Left renal cortex interstitium (tissue), 4 donors: ENCODE results near the gene GLB1L2. TPM values are rescaled to one million over a fixed set of nuclear protein-coding genes. Genes with fewer than 3 reads are reported as not detected.

ENCODE experiments used
- DNase-seq, 4 donors: peaks; one replicate each; pipeline ENCODE4 v3.0.0-alpha.2; 2013; ENCODE audit warnings: low read depth in 4 of 4, low spot score in 2 of 4, missing footprints in 1 of 4
- polyA plus RNA-seq, 4 donors: library from polyadenylated mRNA; unstranded; fragments of 120-200 nt; gene quantifications; one replicate each; pipeline ENCODE4 v1.2.1, GENCODE V29; 2013; ENCODE audit not compliant: insufficient read length in 4 of 4

The GLB1L2 gene
- polyA plus RNA-seq, 4 donors: 21.0 to 22.6 (median 21.5) TPM

DNA sequence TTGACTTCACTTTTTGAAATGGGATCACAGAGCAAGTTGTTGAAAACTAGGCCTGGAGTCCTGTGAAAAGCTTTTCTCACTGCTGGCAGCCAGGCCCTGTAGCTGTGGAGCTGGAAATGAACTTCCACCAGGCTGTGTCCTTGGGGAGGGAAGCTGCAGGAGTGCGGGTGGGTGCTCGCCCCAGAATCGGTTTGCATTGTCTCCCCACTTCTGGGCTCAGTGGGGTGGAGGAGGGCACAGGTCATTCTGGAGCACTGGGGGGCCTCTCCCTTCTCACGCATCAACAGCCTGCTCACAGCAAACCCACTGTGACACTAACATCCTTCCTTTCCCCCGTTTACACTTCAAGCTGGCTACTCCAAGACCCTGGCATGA lies 15.2 kb downstream of the GLB1L2 start:
- no peak for DNase-seq

DNA sequence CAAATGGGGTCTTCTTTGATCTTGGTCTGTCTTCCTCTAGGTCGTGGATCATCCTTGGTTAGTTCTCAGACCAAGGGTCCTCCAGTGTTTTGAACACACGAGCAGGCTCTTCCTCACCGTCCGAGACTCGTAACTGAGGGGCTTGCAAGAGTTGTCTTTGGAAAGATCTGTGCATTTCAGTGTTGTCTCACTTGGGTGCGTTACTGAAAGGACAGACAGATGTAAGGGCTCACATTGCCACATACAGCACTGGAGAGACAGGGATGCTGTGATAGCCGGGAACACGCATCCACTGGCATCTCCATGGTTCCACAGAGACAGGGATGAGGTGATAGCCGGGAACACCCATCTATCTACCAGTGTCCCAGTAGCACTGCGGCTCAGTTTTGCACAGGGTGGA lies 15.7 kb downstream of the GLB1L2 start:
- no peak for DNase-seq

DNA sequence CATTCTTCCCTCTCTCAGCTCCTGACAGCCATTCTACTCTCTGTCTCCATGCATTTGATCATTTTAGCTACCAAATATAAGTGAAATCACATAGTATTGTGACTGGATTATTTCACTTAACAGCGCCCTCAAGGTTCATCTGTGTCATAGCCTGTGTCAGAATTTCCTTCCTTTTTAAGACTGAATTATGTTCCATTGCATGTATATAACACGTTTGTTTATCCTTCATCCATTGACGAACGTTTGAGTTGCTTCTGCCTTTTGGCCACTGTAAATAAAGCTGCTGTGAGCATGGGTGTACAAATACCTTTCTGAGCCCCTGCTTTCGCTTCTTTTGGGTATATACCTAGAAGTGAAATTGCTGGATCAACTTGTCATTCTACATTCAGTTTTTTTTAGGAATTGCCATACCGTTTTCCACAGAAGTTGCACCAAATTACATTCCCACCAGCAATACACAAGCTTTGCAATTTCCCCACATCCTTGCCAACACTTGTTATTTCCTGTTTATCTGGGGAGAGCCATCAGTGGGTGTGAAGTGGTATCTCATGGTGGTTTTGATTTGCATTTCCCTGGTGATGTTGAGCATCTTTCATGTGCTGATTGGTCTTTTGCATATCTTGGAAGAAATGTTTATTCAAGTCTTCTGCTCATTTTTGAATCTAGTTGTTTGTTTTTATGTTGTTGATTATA lies 17.5 kb downstream of the GLB1L2 start:
- no peak for DNase-seq

- no peak for DNase-seq
These were observed 18.1 kb downstream of the GLB1L2 start for GRCh38 chr11:134349802-134350355.

- no peak for DNase-seq
These were observed 18.6 kb downstream of the GLB1L2 start for GRCh38 chr11:134350381-134350780.

GRCh38 chr11:134352111-134352510 lies 20.3 kb downstream of the GLB1L2 start:
- DNase-seq: no peak

DNA sequence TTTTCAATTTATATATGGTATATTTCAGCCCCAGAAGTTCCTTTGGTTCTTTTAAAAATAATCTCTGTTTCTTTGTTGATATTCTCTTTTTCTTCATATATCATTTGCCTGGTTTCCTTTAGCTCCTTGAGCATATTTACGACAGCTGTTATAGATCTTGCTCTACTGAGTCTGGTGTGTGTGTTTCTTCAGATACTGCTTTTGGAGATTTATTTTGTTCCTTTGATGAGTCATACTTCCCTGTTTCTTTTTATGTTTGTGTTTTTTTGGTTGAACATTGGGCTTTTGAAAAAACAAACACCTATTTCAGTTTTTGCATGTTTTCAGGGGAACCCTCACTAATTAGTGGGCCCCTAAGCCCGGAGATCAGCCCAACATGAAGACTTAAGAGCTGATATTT lies 23.3 kb downstream of the GLB1L2 start:
- DNase-seq: no peak

DNA sequence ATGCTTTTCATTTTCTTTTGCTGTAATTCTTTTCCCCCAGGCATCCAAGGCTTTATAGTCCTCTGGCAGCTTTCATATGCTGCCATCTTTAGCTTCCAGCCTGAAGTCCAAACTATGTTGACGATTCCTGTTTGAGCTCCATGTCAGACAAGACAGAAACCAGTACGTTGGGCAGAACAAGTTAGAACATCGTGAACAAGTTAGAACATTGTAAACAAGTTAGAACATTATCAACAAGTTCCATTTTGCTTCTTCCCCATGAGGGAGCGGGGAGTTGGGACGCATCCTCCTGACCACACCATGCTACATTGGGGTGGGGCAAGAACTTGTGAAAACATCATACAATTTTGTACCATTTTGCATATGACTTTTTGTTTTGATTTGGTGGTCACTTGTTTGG lies 23.9 kb downstream of the GLB1L2 start:
- no peak for DNase-seq

GRCh38 chr11:134356656-134357544 lies 25.1 kb downstream of the GLB1L2 start:
- DNase-seq: no peak

DNA sequence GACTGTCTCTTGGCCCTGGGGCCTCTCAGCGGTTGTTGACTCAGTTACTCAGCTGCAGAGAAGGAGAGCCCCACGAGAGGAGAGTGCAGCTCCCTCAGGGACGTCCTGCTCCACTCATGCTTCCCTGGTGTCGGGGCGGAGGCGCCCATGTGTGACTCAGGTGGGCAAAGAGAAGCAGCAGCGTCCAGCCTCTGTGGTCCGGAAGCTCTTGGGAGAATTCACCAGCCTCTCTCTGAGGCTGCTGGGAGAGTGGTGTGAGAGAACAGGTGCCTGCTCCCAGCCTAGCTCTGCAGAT lies 25.7 kb downstream of the GLB1L2 start:
- DNase-seq: no peak

GRCh38 chr11:134358165-134358855 lies 26.5 kb downstream of the GLB1L2 start:
- no peak for DNase-seq

GRCh38 chr11:134358856-134359490 lies 27.2 kb downstream of the GLB1L2 start:
- DNase-seq: no peak

DNA sequence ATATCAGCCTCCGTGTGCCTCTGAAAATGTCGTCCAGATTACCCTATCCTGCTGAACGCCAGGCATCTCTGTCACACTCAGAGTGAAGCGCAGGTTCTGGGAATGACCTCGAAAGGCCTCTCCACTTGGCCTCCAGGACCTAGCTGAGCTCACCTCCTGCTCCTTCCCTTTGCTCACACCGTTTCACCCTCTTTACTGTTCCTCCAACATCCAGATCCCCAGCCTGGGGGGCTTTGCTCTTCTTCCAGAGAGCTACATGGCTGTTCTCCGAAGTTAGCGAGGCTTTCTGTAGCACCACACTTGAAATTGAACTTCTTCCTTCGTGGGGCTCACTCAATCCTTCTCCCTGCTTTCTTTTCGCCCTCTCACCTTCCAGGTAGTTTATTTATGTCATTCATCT lies 27.9 kb downstream of the GLB1L2 start:
- DNase-seq: no peak

DNA sequence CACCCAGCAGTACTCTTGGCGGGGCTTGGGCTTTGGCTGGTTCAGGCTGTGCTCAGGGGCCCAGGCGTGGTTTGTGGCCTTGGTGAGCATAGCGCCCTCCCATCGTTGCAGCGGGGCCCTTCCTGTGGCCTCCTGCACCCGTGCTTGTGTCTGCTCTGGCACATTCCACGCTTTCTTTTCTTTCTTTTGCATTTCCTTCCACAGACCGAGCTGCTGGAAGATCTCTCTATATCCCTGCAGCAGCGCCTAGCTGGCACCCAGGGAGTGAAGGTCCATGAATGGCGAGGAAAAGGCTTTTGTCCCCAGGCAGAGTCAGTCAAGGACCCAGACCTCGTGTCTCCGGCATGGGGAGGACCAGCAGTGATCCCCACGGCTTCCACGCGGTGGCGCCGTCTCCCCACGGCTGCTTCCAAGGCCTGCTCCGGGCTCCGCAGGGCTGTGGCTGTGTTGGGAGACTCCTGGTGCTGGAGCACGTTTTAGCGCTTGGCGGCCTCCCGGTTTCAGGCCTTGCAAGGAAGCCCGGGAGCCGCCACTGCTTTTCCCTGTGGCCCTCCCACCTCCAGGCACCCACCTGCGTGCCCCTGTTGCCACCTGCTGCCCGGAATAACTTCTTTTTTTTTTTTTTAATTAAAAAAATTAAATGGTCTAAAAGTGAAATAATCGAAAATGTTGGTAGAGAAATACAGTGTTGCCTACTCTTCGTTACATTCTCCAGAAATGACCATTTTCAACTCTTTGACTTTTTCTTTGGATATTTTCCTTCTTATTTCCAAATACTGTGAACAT lies 28.5 kb downstream of the GLB1L2 start:
- DNase-seq: peak in 3 of 4 donors; percentile 53 to 69 (median 65)

- DNase-seq: no peak
These were observed 29.9 kb downstream of the GLB1L2 start for GRCh38 chr11:134361661-134362060.

DNA sequence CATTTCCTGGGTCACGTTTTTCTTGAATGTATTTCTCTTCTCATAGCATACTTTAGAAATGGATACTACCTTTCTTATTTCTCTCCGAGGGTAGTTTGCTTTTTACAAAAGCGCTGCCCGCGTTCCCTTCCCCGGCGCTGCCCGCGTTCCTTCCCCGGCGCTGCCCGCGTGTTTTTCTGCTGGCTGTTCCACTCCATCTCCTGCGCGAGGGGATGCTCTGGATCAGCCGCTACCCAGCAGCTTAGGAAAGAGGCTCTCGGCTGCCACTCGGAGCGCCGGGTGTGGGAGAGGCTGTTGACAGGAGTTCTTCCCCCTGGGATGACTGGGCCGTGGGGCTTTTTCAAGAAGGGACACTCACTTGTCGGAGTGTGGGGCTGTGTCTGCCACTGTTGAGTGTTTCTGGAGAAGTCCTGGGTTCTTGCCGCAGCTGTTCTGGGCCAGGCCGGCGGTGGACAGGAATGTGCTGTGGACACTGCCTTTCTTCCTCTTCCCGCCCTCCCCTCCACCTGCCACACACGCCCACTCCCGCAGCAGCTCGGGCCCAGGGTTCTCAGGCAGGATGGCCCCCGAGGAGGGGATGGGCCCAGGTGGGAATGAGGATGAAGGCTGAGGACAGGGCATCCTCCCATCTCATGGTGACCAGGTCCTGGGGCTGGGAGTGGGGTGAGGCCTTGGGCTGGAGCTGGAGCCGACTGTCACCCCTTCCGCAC lies 30.6 kb downstream of the GLB1L2 start:
- DNase-seq: no peak

- no peak for DNase-seq
These were observed 31.4 kb downstream of the GLB1L2 start for GRCh38 chr11:134363161-134363560.

DNA sequence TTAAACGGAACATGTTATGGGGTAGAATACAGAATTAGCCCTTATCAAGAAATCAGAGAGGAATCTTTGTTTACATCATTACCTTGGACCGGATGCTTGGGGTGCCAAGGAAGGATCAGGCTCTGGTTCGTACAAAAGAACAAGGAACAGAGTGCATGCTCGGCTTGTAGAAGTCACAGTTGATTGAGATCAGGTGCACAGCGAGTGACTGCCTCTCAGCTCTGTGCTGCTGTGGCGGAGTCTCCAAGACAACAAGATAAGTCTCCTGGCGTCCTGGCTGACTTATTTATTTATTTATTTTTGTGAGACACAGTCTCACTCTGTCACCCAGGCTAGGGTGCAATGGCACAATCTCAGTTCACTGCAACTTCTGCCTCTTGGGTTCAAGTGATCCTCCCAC lies 31.8 kb downstream of the GLB1L2 start:
- no peak for DNase-seq

DNA sequence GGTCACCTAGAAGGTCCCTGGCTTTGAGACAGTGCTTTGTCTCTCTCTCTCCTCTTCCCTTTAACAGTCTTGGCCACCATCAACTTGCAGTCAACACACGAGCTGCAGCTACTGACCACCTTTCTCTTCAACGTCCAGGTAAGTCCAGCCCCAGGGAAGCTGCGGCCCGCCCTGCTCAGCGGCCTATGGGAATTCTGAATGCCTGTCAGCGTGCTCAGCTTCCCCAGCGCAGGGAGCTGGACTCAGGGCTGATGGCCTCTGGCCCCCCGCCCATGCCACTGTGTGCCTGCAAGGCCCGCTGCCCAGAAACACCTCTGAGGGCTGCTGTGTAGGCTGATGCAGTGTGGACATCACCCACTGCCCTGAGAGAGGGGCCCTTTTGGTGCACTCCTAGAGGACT lies 32.5 kb downstream of the GLB1L2 start:
- DNase-seq: no peak
